Measurements from ENCODE around the gene KLHDC1. TPM values are rescaled to one million over a fixed set of nuclear protein-coding genes. Genes with fewer than 3 reads are reported as not detected.
"Not testable (repeated sequence)": the region's sequence is repeated elsewhere in the genome, so short reads cannot be mapped to it uniquely, and the experiment has no call there.

The KLHDC1 gene
- total and polyA plus RNA-seq, 3 donors from 2014 or later = 5.1 to 10.9 (median 7.6) TPM

DNA sequence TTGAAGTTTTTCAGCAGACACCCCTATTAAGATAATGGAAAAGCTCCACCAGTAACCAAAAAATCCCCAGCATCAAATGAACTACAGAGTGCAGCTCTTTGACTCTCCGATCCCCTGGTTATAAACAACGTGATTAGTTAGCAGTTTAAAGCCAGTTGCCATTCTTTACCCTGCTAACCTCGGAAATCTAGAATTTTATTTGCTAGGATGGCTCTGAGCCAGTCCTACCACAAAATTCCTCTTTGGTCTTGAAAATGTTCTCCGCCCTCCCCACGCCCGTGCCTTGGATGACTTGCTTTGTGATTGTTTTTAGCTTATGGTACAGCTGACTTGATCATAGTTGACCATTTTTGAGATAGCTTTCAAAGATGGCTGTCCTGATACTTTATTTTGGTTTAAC is 76.3 kb downstream of the KLHDC1 start:
- Histone ChIP-seq H3K27ac (peak overlapping the region; percentile 96 to 98), H3K4me3 (peak overlapping the region; percentile 88 to 99), H3K4me1 (peaks cover 27% of the 10 kb centered on the region), H3K36me3 (ENCODE audit: low read depth, missing control alignments) (no peaks in the 10 kb centered on the region), H3K9me3 (no peaks in the 10 kb centered on the region), H3K27me3 (no peaks in the 10 kb centered on the region)
- intact Hi-C loops (cut with DNase I; ENCODE audit: low total_unique reads) = loop anchor here (5.0 kb wide), 1 partner anchor 137 kb away; no protein-coding TSS in a partner anchor
- WGBS, 2 donors = 9 to 16% methylated on average over 6 of the region's 6 CpGs
- no peak for TF ChIP-seq POLR2A (IDR thresholded peaks at IDR 0.05)
- TF ChIP-seq, protein P1, sequence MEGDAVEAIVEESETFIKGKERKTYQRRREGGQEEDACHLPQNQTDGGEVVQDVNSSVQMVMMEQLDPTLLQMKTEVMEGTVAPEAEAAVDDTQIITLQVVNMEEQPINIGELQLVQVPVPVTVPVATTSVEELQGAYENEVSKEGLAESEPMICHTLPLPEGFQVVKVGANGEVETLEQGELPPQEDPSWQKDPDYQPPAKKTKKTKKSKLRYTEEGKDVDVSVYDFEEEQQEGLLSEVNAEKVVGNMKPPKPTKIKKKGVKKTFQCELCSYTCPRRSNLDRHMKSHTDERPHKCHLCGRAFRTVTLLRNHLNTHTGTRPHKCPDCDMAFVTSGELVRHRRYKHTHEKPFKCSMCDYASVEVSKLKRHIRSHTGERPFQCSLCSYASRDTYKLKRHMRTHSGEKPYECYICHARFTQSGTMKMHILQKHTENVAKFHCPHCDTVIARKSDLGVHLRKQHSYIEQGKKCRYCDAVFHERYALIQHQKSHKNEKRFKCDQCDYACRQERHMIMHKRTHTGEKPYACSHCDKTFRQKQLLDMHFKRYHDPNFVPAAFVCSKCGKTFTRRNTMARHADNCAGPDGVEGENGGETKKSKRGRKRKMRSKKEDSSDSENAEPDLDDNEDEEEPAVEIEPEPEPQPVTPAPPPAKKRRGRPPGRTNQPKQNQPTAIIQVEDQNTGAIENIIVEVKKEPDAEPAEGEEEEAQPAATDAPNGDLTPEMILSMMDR (IDR thresholded peaks at IDR 0.05) = no peak
- no peak for DNase-seq

DNA sequence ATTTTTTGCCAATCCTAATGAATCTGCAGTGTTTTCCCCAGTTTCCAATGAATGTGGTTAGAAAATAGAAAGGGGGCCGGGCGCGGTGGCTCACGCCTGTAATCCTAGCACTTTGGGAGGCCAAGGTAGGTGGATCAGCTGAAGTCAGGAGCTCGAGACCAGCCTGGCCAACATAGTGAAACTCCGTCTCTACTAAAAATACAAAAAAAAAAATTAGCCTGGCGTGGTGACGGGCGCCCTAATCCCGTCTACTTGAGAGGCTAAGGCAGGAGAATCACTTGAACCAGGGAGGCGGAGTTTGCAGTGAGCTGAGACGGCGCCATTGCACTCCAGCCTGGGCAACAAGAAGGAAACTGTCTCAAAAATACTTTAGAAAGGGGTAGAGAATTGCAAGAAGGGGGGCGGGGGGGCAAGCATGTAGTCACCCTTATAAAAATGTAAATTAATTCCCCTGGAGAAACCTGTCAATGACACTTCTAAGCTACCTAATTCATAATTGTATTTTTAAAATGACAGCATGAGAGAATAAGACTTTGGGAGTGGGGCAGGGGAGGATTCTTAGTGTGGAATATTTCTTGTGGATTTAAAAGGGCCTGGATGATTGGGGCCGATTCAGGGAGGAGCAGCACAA is 76.8 kb downstream of the KLHDC1 start:
- intact Hi-C loops (cut with DNase I; ENCODE audit: low total_unique reads) = loop anchor here (5.0 kb wide), 1 partner anchor 137 kb away; no protein-coding TSS in a partner anchor
- TF ChIP-seq, protein P1 (IDR thresholded peaks at IDR 0.05) = no peak
- TF ChIP-seq POLR2A (IDR thresholded peaks at IDR 0.05) = no peak
- Histone ChIP-seq H3K27ac (peak overlapping the region; percentile 96 to 98), H3K4me3 (peak overlapping the region in 1 of 2 donors; percentile 99), H3K9me3 (no peaks in the 10 kb centered on the region), H3K27me3 (no peaks in the 10 kb centered on the region), H3K4me1 (peaks cover 27% of the 10 kb centered on the region), H3K36me3 (ENCODE audit: low read depth, missing control alignments) (no peaks in the 10 kb centered on the region)
- 55 to 67% methylated on average over 15 of the region's 15 CpGs for WGBS, 2 donors
- DNase-seq = no peak

DNA sequence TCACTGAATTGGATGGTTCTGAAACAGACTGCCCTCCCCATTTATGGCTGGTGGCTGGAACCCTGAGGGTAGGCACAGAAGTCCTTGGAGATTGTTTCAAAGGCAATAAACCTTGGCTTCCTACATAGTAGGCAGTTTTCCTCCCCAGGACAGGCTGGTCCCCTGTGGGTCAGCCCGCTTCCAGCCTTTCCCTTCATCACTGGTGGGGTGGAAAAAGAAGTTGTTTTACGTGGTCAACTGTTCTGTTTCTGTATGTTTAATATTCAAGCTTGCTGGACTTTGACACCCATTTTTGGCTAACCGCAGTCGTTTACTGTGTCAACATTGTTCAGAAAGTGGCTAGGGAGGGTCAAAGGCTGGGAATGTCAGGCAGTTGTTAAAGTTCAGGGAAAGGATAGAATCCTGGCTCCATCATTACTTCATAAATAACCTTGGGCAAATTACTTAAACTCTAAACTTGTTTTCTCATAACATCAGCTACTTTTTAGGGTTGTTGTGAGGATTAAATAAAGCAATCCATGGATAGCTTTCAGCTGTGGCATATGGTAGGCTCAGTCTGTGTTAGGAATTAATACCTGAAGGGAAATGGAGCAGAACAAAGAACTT is 77.4 kb downstream of the KLHDC1 start:
- no peak for TF ChIP-seq POLR2A (IDR thresholded peaks at IDR 0.05)
- Histone ChIP-seq H3K4me3 (no peak overlapping the region), H3K4me1 (peaks cover 27% of the 10 kb centered on the region), H3K27me3 (no peaks in the 10 kb centered on the region), H3K27ac (no peak overlapping the region), H3K9me3 (no peaks in the 10 kb centered on the region), H3K36me3 (ENCODE audit: low read depth, missing control alignments) (no peaks in the 10 kb centered on the region)
- WGBS, 2 donors = 47 to 55% methylated on average over 4 of the region's 4 CpGs
- no peak for DNase-seq
- intact Hi-C loops (cut with DNase I; ENCODE audit: low total_unique reads) = no loop called here

DNA sequence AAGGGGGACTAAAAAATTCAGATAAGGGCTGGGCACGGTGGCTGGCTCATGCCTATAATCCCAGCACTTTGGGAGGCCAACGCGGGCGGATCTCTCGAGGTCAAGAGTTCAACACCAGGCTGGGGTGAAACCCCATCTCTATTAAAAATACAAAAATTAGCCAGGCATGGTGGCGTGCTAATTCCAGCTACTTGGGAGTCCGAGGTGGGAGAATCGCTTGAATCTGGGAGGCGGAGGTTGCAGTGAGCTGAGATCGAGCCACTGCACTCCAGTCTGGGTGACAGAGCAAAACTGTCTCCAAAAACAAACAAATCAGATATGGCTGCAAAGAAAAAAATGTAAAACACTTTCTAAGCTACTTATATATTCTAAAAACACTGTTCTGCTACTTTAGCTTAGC is 78.8 kb downstream of the KLHDC1 start:
- H3K27me3 ChIP-seq; H3K4me3 ChIP-seq; intact Hi-C loops (cut with DNase I; ENCODE audit: low total_unique reads); H3K27ac ChIP-seq; DNase-seq; H3K9me3 ChIP-seq; H3K36me3 ChIP-seq (ENCODE audit: low read depth, missing control alignments): not testable (repeated sequence)
- WGBS, 2 donors = 81% methylated on average over 10 of the region's 10 CpGs
- H3K4me1 ChIP-seq = peaks cover 25% of the 10 kb centered on the region

DNA sequence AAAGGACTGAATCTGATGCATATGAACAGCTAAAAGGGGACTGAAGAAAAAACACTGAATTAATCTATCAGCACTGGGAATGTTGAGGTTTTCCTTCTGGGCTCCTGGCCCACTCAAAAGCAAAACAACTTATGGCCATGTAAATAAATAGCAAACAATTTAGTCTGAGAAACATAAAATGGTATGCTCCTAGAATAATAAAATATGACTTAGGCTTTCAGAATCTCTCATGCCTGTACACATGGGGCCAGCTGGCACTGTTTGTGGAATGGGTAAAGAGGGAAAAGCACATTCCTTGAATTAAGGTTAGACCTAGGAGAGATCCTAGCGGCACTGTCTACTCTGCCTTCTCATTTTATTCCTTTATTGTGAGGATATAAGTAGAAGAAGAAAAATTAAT is 81.2 kb downstream of the KLHDC1 start:
- H3K9me3 ChIP-seq = no peaks in the 10 kb centered on the region
- 88 to 90% methylated on average over 1 of the region's 1 CpG for WGBS, 2 donors
- peaks cover 20% of the 10 kb centered on the region for H3K4me1 ChIP-seq
- TF ChIP-seq POLR2A (IDR thresholded peaks at IDR 0.05) = no peak
- TF ChIP-seq, protein P1 (IDR thresholded peaks at IDR 0.05) = no peak
- H3K27me3 ChIP-seq = no peaks in the 10 kb centered on the region
- no peak overlapping the region for H3K4me3 ChIP-seq
- intact Hi-C loops (cut with DNase I; ENCODE audit: low total_unique reads) = no loop called here
- H3K27ac ChIP-seq = no peak overlapping the region
- H3K36me3 ChIP-seq (ENCODE audit: low read depth, missing control alignments) = no peaks in the 10 kb centered on the region
- DNase-seq = no peak

Data from testis (tissue), 3 donors.